HG03025 (cell line): Measurements from ENCODE around the gene SLC22A15.
"Not testable (repeated sequence)": the region's sequence is repeated elsewhere in the genome, so short reads cannot be mapped to it uniquely, and the experiment has no call there.

Experiments used
- ATAC-seq: cut with Tn5 transposase; IDR thresholded peaks from one replicate; pipeline ENCODE4 v1.9.1; 2021; ENCODE audit warnings: mild to moderate bottlenecking, moderate library complexity; ENCODE audit not compliant: unreplicated experiment, low FRiP score

The SLC22A15 gene

DNA sequence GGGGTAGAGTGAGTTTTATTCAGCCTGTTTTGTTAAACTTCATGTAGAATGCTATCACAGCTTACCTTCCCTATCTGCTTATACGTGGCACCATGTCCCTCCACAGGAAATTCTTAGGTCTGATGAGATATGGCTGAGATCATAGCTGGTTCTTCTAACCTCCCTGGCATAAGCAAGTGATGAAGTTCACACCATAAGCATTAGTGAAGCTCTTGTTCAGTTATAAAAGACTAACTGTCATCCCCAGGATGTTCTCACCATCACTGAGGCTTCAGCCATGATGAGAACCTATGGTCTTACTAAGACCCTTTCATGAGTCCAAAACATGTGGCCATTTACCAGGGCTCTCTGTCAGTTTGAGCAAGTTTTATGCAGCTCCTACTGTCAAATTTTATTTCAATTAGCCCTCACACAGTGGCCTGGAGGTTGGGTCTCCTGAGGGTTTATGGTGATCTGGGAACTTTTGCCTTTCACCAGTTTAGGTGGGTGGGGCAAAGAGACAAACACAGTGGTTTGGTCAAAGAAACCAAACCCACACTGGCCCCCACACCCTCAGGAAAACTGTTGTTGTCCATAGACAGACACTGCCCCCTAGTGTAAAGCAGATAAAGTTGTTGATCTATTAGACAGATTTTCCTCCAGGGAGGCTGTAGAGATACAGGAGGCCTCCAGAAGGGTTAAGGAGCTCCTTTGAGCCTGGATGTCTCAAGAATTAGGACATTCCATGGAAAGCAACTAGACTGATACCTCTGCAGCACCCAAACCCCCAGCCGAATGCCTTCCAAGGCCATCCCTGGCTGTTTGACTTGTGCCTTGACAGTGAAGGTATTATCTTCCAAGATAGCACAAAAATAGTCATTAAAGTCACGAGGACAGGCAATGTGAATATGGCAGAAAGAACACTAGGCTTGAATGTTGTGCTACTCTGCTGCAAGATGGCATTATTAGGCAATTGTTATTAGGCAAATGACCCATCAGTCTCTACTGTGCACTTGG is 5.0 kb downstream of the SLC22A15 start:
- ATAC-seq: no peak

DNA sequence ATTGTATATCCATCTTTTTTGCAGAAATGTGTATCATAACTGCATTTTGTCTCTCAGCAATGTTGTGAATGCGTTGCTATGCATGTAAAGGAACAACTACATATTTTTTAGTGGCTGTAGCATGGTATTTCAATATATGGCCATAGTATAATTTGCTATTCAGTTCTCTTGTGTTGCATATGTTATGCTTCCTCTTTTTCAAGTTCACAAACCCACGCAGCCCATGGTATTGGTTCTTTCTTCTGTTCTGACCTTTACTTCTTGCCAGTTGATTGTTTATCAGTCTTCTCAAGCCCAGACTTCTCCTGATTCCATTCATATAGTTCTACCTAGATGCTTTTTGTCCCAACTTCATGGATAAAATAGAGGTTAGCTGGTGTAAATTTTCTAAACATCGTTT is 6.1 kb downstream of the SLC22A15 start:
- ATAC-seq: peak; percentile 70

DNA sequence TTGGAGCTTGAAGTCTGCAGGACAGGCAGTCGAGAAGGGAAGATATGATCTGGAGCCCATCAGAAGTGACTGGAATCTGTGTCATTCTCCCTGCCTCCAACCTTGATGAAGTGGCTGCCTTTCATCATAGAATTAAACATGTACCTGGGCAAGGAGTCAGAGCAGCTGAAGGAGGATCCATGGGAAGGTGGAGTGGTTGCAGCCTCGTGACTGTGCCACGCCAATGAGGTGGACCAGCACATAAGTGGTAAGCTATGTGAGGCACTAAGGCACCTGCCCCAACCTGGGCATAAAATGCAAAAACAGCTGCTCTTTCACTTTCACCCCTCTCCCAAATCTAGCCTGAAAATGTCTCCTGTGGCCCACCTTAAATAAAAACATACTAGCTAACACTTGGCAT is 7.3 kb downstream of the SLC22A15 start:
- no peak for ATAC-seq

DNA sequence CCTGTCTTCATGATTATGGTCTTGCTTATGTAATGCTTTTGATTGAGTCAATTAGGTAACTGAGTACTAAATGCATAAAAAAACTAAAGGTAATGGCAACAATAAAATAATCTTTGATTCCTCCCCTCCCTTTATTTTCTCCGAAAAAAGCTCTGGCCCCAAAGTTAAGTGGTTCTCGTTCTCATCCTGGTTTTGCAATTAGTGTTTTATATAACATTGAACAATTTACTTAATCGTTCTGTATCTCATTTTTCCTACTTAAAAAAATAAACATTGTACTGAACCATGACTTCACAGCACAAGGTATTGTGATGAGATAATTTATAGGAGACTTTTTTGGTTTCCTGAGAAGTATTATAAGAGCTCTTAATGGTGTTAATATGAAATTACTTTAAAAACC is 11.3 kb downstream of the SLC22A15 start:
- no peak for ATAC-seq

DNA sequence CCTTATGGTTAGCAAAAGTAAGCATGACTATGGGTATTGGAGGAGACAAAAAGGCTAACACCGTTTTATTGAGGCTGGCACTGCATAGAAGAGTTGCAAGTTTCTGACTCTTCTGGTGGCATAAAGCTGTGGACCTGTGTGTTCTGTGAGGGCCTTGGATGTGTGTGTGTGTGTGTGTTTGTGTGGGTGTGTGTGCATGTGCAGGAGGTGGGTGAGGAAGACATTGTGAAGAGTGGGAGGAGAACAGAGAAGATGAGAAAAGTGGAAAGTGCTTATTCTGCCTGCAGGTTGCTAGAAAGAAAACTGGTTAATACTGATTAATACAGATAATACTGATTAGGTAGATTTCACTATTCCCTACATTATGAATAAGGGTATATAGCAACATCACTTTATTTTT is 12.6 kb downstream of the SLC22A15 start:
- ATAC-seq: no peak

DNA sequence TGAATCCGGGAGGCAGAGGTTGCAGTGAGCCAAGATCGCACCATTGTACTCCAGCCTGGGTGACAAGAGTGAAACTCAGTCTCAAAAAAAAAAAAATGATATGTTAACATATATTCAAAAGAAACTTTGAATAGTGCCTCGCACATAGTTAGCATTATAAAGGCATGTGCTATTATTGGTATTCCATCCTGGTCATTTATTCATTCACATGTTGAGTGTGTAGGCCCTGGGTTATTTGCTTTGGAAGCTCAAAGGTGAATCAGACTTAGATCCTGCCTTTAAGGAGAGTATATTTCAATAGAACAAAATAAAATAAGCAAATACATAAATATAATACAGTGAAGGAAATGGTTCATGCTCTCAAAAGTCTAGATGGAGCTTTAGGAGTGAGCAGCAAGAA is 13.4 kb downstream of the SLC22A15 start:
- no peak for ATAC-seq

DNA sequence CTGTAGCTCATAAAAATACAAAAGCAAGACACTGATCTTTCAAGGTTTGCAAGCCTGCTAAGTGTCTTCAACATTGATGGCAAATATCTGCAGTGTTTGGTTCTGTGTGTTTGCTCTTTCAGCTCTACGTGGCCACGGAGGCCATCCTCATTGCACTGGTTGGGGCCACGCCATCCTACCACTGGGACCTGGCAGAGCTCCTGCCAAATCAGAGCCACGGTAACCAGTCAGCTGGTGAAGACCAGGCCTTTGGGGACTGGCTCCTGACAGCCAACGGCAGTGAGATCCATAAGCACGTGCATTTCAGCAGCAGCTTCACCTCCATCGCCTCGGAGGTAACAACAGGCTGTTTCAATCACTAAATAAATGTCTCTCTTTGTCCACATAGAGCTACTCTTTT is 15.6 kb downstream of the SLC22A15 start:
- no peak for ATAC-seq

DNA sequence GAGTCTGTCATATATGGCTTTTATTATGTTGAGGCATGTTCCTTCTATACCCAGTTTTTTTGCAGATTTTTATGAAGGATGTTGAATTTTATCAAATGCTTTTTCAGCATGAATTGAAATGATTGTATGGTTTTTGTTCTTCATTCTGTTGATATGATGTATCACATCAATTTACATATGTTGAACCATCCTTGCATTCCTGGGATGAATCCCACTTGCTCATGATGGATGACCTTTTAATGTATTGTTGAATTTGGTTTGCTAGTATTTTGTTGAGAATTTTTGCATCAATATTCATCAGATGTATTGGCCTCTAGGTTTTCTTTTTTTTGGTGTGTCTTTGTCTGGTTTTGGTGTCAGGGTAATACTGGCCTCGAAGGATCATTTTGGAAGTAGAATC is 21.6 kb downstream of the SLC22A15 start:
- ATAC-seq: not testable (repeated sequence)

DNA sequence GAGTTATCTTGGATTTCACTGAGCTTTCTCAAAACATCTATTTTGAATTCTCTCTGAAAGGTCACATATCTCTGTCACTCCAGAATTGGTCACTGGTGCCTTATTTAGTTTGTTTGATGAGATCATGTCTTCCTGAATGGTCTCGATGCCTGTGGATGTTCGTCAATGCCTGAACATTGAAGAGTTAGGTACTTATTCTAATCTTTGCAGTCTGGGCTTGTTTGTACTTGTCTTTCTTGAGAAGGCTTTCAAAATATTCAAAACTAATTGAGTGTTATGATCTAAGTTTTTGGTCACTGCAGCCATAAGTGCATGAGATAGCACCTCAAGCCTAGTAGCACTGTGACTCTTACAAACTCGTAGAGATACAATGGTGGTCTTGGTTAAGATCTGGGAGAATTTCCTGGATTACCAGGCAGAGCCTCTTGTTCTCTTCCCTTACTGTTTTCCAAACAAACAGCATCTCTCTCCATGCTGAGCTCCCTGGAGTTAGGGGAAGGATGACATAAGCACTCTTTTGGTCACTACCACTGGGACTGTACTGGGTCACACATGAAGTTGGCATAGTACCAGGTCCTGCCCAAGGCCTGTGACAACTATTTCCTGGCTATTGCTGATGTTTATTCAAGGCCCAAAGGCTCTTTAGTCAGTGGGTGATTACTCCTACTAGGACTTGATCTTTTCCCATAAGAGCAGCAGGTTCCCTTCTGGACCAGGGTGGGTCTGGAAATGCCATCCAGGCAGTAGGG is 25.6 kb downstream of the SLC22A15 start:
- no peak for ATAC-seq

DNA sequence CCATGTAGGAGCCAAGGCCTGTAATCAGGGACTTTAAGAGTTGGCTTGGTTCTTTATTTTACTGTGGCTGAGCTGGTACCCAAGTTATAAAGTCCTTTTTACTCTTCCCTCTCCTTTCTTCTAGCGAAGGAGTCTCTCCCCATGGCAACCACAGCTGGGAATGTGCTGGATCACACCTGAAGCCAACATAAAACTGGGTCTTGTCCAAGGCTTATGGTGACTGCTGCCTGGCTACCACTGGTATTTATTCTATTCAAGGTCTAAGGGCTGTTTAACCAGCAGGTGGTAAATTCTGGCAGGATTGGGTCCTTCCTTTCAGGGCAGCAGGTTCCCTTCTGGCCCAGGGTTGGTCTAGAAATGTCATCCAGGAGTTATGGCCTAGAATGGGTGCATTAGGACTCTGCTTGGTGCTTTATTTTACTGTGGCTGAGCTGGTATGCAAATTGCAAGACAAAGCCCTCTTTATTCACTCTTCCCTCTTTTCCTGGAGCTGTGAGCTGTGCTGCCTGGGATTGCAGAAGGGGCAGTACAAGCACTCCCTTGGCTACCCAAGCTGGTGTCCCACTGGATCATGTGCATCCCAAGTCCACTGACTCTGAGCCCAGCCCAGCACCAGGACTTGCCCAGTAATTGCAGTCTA is 26.6 kb downstream of the SLC22A15 start:
- no peak for ATAC-seq

DNA sequence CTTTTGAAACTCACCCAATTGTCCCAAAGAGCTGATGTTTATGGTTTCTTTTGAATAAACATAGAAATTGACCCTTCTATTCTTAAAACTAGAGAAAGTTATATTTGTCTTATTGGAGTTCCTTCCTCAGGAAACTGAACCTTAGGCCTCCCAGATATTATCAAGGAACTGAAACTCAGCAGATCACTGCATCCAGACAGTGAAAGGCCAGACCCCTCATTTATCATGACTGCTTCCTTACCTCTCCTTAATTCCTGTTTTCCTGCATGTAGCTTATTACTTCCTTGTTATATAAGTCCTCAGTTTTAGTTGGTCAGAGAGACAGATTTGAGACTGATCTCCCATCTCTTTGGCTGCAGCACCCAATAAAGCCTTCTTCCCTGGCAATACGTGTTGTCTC is 27.5 kb downstream of the SLC22A15 start:
- no peak for ATAC-seq

DNA sequence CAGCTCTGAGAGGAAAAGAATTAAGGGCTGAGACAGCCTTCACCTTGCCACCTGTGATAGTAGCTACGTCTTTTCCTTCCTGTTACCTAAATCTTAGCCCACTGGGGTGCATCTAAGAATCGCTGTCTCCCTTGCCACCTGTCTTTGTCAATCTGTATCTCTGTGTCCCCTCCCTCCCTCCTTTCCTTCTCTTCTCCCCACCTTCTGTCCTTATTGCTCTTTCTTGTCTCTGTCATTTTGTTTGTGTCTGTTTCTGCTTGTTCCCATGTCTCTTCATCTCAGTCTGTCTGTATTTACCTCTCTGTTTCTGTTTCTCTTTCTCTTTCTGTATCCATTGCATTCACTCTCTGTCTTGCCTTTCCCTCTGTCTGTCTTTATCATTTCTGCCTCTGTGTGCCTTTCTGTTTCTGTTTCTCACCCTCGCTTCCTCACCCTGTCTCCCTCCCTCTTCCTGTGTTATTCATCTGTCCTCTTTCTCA is 30.2 kb downstream of the SLC22A15 start:
- peak; percentile 87 for ATAC-seq

DNA sequence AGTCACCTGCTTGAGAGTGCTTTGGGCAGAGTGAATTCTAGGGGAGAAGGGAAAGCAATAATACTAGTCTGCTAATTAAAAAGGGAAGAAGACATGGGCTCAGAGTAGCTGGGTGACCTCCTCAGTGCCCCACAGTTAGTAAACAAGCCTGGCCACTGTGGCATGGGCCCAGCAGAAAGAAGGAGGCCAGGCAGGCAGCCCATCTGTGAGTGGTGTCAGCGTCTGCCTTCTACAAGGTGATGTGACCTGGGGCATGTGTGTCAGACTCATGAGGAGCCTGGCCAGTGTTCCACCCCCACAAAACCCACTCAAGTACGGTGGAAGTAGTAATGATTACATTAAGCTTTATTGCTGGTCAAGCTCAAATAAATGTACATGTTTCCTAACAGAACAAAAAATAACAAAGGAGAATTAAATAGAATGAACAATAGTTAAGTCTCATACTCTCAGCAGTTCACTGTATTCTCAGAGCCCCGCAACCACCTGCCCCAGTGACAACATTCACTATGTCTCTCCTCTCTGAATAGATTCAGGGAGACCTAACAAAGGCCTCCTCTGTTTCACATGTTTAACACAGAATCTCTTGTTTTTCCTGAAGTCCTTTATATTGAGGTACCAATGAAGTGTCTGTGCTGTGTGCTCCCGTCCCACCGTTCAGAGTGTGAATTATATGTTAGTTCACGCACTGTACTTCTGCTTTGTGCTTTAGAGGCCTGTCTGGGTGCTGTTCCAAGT is 32.5 kb downstream of the SLC22A15 start:
- ATAC-seq: no peak

DNA sequence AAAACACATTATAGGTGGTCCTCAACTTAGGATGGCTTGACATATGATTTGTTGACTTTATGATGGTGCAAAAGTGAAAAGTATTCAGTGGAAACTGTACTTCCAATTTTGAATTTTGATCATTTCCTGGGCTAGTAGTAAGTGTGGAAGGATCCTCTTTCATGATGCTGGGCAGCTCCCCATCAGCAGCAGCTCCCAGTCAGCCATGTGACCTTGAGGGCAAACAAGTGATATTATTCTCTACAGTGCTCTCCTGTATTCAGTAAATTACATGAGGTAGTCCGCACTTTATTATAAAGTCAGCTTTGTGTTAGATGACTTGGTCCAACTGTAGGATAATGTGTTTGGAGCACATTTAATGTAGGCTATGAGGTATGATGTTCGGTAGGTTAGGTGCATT is 36.4 kb downstream of the SLC22A15 start:
- ATAC-seq: no peak

DNA sequence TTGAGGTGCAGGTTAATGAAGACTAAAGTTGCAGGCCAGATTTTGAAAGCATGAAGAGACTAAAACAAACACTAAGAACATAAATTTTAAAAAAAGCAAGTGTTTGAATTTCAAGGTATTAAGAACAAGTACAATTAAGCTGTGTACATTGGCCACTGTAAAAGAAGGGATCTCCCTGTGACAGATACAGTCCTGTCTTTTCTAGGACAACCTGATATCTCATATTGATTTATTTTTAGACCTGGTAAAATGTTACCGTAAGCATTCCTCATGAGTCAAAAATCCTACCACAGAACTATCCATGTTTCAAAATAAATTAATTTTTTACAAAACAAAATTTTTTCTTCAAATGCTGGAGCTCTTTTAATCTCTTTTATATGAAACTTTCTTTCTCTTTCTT is 39.4 kb downstream of the SLC22A15 start:
- ATAC-seq: no peak

DNA sequence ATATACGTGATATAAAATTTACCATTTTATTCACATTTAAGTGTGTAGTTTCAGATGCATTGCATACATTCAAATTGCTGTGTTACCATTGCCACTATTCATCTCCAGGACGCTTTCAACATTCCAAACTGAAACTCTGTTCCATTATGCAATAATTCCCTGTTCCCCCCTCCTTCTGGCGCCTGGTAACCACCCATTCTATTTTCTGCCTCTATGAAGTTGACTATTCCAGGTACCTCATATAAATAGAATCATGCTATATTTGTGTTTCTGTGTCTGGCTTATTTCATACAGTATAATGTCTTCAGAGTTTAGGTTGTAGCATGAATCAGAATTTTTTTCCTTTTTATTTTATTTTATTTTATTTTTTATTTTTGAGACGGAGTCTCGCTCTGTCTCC is 41.7 kb downstream of the SLC22A15 start:
- no peak for ATAC-seq

DNA sequence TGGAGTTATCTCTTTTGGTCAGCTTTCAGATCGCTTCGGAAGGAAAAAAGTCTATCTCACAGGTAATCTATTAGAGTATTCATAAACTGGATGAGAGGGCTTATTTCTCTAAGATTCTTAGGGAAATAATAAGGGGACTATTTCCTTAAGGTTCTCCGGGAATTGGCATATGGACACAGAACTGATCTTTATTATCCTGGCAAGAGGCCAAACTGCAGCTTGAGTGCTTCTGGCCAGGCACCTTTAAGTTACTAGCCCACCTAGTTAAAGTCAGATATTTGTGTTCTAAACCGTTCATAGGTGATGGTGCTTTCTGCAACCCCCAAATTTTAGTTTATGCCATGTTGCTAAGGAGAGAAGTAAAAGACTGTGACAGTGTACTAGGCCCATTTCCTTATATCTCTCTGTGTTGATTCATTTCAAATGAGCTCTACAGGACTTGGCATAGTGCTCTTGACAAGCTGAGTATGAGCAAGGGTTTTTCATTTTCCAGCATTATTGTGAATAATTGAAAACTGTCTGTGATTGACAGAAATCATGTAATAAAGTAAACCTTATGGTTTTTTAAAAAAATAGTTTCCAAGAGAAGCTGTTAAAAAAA is 43.4 kb downstream of the SLC22A15 start:
- ATAC-seq: no peak

DNA sequence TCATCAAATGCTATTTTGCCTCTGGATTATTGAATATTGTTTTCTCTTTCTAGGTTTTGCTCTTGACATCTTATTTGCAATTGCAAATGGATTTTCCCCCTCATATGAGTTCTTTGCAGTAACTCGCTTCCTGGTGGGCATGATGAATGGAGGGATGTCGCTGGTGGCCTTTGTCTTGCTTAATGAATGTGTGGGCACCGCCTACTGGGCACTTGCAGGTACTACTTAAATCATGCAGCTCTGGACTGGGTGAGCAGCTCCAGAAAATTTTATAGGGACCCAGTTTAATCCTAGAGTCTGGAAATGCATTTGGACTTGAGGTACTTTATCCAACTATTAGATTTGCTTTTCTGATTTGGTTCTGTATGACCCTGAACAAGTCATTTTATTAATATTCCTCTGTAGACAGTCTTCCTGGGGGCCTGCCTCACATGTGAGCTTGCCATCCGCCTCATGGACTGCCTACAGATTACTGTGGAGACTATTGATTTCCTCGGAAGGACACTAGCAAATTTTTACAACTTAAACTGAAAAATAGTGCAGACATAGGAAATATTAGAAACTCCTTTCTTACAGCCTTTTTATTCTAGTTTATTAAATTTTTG is 44.5 kb downstream of the SLC22A15 start:
- ATAC-seq: peak; percentile 82

DNA sequence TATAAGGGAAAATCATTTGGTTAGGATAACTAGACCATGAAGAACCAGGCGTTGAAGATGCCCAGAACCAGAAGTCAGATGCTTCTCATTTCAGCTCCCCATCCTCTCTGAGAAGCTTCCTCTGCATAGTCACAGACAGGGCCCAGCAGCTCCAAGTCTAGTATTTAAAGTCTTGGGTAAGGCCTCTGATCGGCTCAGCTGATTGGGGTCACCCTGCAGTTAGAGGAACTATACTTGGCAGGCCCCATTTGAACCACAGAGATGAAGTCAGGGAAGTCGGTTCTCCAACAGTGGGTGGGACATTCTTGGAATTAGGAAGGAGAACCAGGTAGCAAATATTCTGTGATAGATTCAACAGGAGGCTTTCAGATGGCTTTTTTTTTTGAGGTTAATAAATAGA is 48.3 kb downstream of the SLC22A15 start:
- ATAC-seq: no peak

DNA sequence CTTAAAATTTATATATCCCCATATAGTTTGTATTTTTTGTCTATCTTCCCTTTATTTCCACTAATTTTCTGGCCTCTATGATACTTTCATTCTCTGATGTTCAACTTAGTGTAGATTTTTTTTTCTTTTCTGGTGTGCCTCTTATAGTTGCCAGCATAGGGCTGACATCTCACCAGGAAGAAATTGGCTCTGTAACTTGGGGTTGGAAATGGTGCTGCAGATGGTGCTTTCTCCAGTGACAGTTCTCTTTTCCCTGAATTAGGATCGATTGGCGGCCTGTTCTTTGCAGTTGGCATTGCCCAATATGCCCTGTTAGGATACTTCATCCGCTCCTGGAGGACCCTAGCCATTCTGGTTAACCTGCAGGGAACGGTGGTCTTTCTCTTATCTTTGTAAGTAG is 50.3 kb downstream of the SLC22A15 start:
- ATAC-seq: no peak
